ENCODE measurements around the gene SLC38A3. TPM values are rescaled to one million over a fixed set of nuclear protein-coding genes. Genes with fewer than 3 reads are reported as not detected.

SLC38A3 gene
- total and polyA plus RNA-seq, 2 experiments from 2014 or later, result 24.7 to 56.6 TPM

DNA sequence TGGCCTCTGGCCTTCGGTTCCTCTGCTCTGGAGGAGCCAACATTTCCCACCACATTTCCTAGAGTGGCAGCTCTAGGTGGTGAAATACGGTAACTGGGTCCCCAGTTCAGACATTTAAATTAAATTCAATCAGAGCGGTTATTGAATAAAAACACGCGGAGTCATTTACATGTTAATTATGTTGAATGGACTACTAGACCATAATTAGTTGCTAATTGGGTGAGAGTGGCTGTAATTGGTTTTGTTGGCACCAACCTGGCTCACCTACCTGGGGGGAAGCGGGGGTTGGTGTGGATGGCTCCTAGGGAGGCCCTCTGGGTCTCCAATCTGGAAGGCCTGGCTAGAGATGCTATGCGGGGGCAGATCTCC lies 37.2 kb upstream of the SLC38A3 start:
- DNase-seq (ENCODE audit: low spot score), result no peak
- H3K27me3 ChIP-seq, result no peaks in the 10 kb centered on the region
- 83% methylated on average over 7 of the region's 7 CpGs for WGBS (ENCODE audit: low lambda C conversion rate, missing lambda C conversion rate)
- peaks cover 7% of the 10 kb centered on the region for H3K79me2 ChIP-seq
- no peaks in the 10 kb centered on the region for H3K9me3 ChIP-seq (ENCODE audit: low read depth)
- H2AFZ ChIP-seq, result no peak overlapping the region
- peaks cover 37% of the 10 kb centered on the region for H3K4me1 ChIP-seq (ENCODE audit: insufficient read depth)
- no peaks in the 10 kb centered on the region for H3K36me3 ChIP-seq (replicated peaks; ENCODE audit: insufficient read depth, low read depth)
- TF ChIP-seq EZH2 (IDR thresholded peaks at IDR 0.05; ENCODE audit: borderline replicate concordance) (no peak), CTCF (IDR thresholded peaks at IDR 0.05; ENCODE audit: poor library complexity) (no peak), EZH2phosphoT487 (IDR thresholded peaks at IDR 0.05; ENCODE audit: low read depth, severe bottlenecking, unreplicated experiment) (no peak)
- no peak overlapping the region for H3K27ac ChIP-seq
- peaks cover 31% of the 10 kb centered on the region for H4K20me1 ChIP-seq (ENCODE audit: insufficient read depth, poor library complexity, severe bottlenecking)
- H3K4me2 ChIP-seq, result no peak overlapping the region
- H3K4me3 ChIP-seq, result no peak overlapping the region
- no peaks in the 10 kb centered on the region for H3K9me2 ChIP-seq (replicated peaks; ENCODE audit: insufficient read depth)

- peaks cover 7% of the 10 kb centered on the region for H3K79me2 ChIP-seq
- H3K9me3 ChIP-seq (ENCODE audit: low read depth), result no peaks in the 10 kb centered on the region
- H3K4me3 ChIP-seq, result no peak overlapping the region
- H3K27me3 ChIP-seq, result no peaks in the 10 kb centered on the region
- no peak overlapping the region for H3K27ac ChIP-seq
- DNase-seq (ENCODE audit: low spot score), result no peak
- H3K4me1 ChIP-seq (ENCODE audit: insufficient read depth), result peaks cover 35% of the 10 kb centered on the region
- H3K9me2 ChIP-seq (replicated peaks; ENCODE audit: insufficient read depth), result no peaks in the 10 kb centered on the region
- H3K4me2 ChIP-seq, result no peak overlapping the region
- TF ChIP-seq CTCF (IDR thresholded peaks at IDR 0.05; ENCODE audit: poor library complexity) (no peak), EZH2 (IDR thresholded peaks at IDR 0.05; ENCODE audit: borderline replicate concordance) (no peak), EZH2phosphoT487 (IDR thresholded peaks at IDR 0.05; ENCODE audit: low read depth, severe bottlenecking, unreplicated experiment) (no peak)
- no peak overlapping the region for H2AFZ ChIP-seq
- H4K20me1 ChIP-seq (ENCODE audit: insufficient read depth, poor library complexity, severe bottlenecking), result peaks cover 31% of the 10 kb centered on the region
- no peaks in the 10 kb centered on the region for H3K36me3 ChIP-seq (replicated peaks; ENCODE audit: insufficient read depth, low read depth)
- WGBS (ENCODE audit: low lambda C conversion rate, missing lambda C conversion rate), result 76% methylated on average over 9 of the region's 9 CpGs
These were observed 36.7 kb upstream of the SLC38A3 start for GRCh38 chr3:50168388-50168787.

DNA sequence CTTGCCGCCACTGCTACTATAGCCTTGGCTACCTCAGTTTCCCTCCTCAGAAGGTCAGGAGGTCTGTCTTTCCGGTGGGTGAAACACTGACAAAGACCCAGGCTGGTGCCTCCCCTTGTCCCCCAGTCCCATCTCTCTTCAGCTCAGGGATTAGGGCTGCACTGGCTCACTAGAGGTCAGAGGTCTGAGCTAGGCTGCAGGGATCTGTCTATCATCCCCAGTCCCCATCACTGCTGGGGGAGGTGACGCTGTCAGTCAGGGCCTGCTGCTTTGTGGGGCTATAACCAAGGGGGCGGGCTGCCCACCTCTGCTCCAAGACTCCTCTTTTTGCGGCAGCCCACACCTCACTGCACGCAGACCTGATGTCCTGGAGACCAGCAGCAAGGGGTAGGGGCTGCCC lies 36.3 kb upstream of the SLC38A3 start:
- Histone ChIP-seq H3K4me1 (ENCODE audit: insufficient read depth) (peaks cover 31% of the 10 kb centered on the region), H3K4me3 (no peak overlapping the region), H4K20me1 (ENCODE audit: insufficient read depth, poor library complexity, severe bottlenecking) (peaks cover 31% of the 10 kb centered on the region), H2AFZ (no peak overlapping the region), H3K27ac (no peak overlapping the region), H3K27me3 (no peaks in the 10 kb centered on the region), H3K9me3 (ENCODE audit: low read depth) (no peaks in the 10 kb centered on the region), H3K36me3 (replicated peaks; ENCODE audit: insufficient read depth, low read depth) (no peaks in the 10 kb centered on the region), H3K4me2 (no peak overlapping the region), H3K79me2 (peaks cover 7% of the 10 kb centered on the region), H3K9me2 (replicated peaks; ENCODE audit: insufficient read depth) (no peaks in the 10 kb centered on the region)
- no peak for DNase-seq (ENCODE audit: low spot score)
- TF ChIP-seq EZH2phosphoT487 (IDR thresholded peaks at IDR 0.05; ENCODE audit: low read depth, severe bottlenecking, unreplicated experiment) (no peak), CTCF (IDR thresholded peaks at IDR 0.05; ENCODE audit: poor library complexity) (no peak), EZH2 (IDR thresholded peaks at IDR 0.05; ENCODE audit: borderline replicate concordance) (no peak)
- WGBS (ENCODE audit: low lambda C conversion rate, missing lambda C conversion rate), result 95% methylated on average over 6 of the region's 6 CpGs

All from hepatocyte (in vitro differentiated cells).